HepG2 (cell line): Measurements from ENCODE around the gene ZNF853. TPM values are rescaled to one million over a fixed set of nuclear protein-coding genes. Genes with fewer than 3 reads are reported as not detected.

Source experiments
- ATAC-seq: fragments of 200-7000 bp; cut with Tn5 transposase; 3 replicates; pipeline ENCODE4 v1.9.1; 2020; ENCODE audit warnings: mild to moderate bottlenecking, moderate library complexity
- BruUV-seq: library from RNA; stranded (reverse); fragments of 400-500 nt; replicated peaks from 2 replicates; lab custom pipeline; 2021; lab: Mats Ljungman, UMichigan
- CTCF ChIA-PET: fragments of 300-600 bp; formaldehyde crosslinking; extraction: SDS; loops from one replicate; lab custom pipeline; 2021; ENCODE audit warnings: low total read pairs, inconsistent platforms, low intra/inter-chr PET ratio; lab: Yijun Ruan, JAX
- POLR2A ChIA-PET: fragments of 350-600 bp; sonication (Branson Sonifier 250); formaldehyde crosslinking; loops from one replicate; lab custom pipeline; 2020; ENCODE audit warnings: antibody characterized with exemption, inconsistent platforms; lab: Yijun Ruan, JAX
- DNase-seq: peaks from one replicate; pipeline ENCODE4 v3.0.0-alpha.2; 2015; ENCODE audit warnings: low spot score
- FAIRE-seq: peaks from 3 replicates; lab custom pipeline; 2011; peaks lifted over from hg19 to GRCh38; lab: Jason Lieb, UNC
- H2AFZ ChIP-seq: one replicate; pipeline ENCODE4 v1.6.1; 2011; ENCODE audit warnings: low read length, inconsistent platforms
- H3K27ac ChIP-seq: fragments of 300-600 bp; 3 replicates; pipeline ENCODE4 v1.8.0; 2011; ENCODE audit warnings: mixed run types, mild to moderate bottlenecking, mixed read lengths, low read length, inconsistent platforms; ENCODE audit not compliant: insufficient read depth; ENCODE audit errors: extremely low read length
- H3K27me3 ChIP-seq, 2 experiments: fragments of 200-600 bp in 1 of 2; 2 replicates in 1 of 2; 3 replicates in 1 of 2; pipeline versions ENCODE4 v1.6.0 to v1.8.0; 2011; ENCODE audit warnings: low read length in 2 of 2, mild to moderate bottlenecking in 2 of 2, moderate library complexity in 2 of 2, inconsistent platforms in 1 of 2; ENCODE audit not compliant: insufficient read depth in 2 of 2, control insufficient read depth in 1 of 2
- H3K36me3 ChIP-seq, 2 experiments: fragments of 200-600 bp in 1 of 2; replicated peaks in 1 of 2; 2 replicates in 1 of 2; 3 replicates in 1 of 2; pipeline versions ENCODE4 v1.5.1 to v1.8.0; 2011; ENCODE audit warnings: low read length in 2 of 2, inconsistent platforms in 1 of 2; ENCODE audit not compliant: insufficient read depth in 2 of 2, control insufficient read depth in 1 of 2
- H3K4me1 ChIP-seq: 2 replicates; pipeline ENCODE4 v1.5.1; 2012; ENCODE audit warnings: low read length, inconsistent platforms; ENCODE audit not compliant: insufficient read depth
- H3K4me2 ChIP-seq: 2 replicates; pipeline ENCODE4 v1.6.0; 2011; ENCODE audit warnings: low read depth, low read length, inconsistent platforms
- H3K4me3 ChIP-seq, 3 experiments: fragments of 200-600 bp in 1 of 3; sonication (generic), shearing (Covaris generic) in 1 of 3; replicated peaks in 1 of 3; 2 replicates each; pipeline ENCODE4 v1.5.1; 2011 to 2016; ENCODE audit warnings: low read length in 3 of 3, inconsistent platforms in 2 of 3, low read depth in 2 of 3, mild to moderate bottlenecking in 2 of 3, control low read depth in 1 of 3, mixed read lengths in 1 of 3; ENCODE audit not compliant: insufficient read depth in 1 of 3
- H3K79me2 ChIP-seq: one replicate; pipeline ENCODE4 v1.6.1; 2011; ENCODE audit warnings: low read length, inconsistent platforms; ENCODE audit not compliant: insufficient read depth
- H3K9ac ChIP-seq: 2 replicates; pipeline ENCODE4 v1.6.0; 2011; ENCODE audit warnings: mild to moderate bottlenecking, low read depth, low read length, inconsistent platforms; ENCODE audit not compliant: insufficient read depth
- H3K9me3 ChIP-seq: 2 replicates; pipeline ENCODE4 v1.5.1; 2012; ENCODE audit warnings: mild to moderate bottlenecking, low read length
- H4K20me1 ChIP-seq: 2 replicates; pipeline ENCODE4 v1.6.0; 2011; ENCODE audit warnings: inconsistent platforms, mild to moderate bottlenecking, low read length, moderate library complexity; ENCODE audit not compliant: insufficient read depth
- CC2D1A ChIP-seq: sonication (generic); formaldehyde crosslinking; IDR thresholded peaks from 2 replicates; pipeline ENCODE4 v1.8.1; 2023; ENCODE audit warnings: mild to moderate bottlenecking, missing genetic modification reagents
- NFIC ChIP-seq: IDR thresholded peaks from 2 replicates; pipeline ENCODE4 v1.6.1; 2012; ENCODE audit warnings: mild to moderate bottlenecking, low read length, inconsistent platforms
- SIN3B ChIP-seq: fragments of 150-350 bp; IDR thresholded peaks from 2 replicates; pipeline ENCODE4 v1.6.1; 2014; ENCODE audit warnings: low read length
- ZBTB33 ChIP-seq: sonication (generic); formaldehyde crosslinking; IDR thresholded peaks from 2 replicates; pipeline ENCODE4 v1.4.0; 2020; ENCODE audit warnings: missing genetic modification reagents
- ZNF276 ChIP-seq: sonication (generic); formaldehyde crosslinking; IDR thresholded peaks from 2 replicates; pipeline ENCODE4 v1.4.0; 2020; ENCODE audit warnings: mild to moderate bottlenecking, low read depth, missing genetic modification reagents
- WGBS: methylation state at CpG from one replicate; pipeline ENCODE4 v1.1.6; 2017; ENCODE audit warnings: low lambda C conversion rate; 5-methylcytosine and 5-hydroxymethylcytosine counted together
- in situ Hi-C: cut with HindIII; loops from 2 replicates; pipeline ENCODE4 v1.10.0; 2017; ENCODE audit warnings: low pct_unique_long_range_greater_than_20kb; ENCODE audit not compliant: extremely low pct_ligation_motif_present
- intact Hi-C: fragments of 100-400 bp; cut with micrococcal nuclease; formaldehyde crosslinking; loops from one replicate; pipeline ENCODE4 v1.10.0; 2022; ENCODE audit not compliant: unreplicated experiment
- polyA plus RNA-seq, 8 experiments: library from polyadenylated mRNA; depleted of rRNA in 3 of 8; stranded (reverse) in 7 of 8; unstranded in 1 of 8; fragments of >200 nt; fragmentation: Illumina TruSeq in 4 of 8; extraction: Trizol in 4 of 8; gene quantifications; 2 replicates each; pipeline versions ENCODE4 v1.2.1 to v1.2.3, GENCODE V29; 2011 to 2016; ENCODE audit warnings: low read depth in 4 of 8, missing spikeins in 1 of 8, mixed read lengths in 1 of 8; ENCODE audit not compliant: insufficient read depth in 1 of 8
- total RNA-seq, 5 experiments: library from RNA; depleted of rRNA; stranded (reverse); fragments of >200 nt; fragmentation: Illumina TruSeq; extraction: Trizol; gene quantifications; 2 replicates each; pipeline ENCODE4 v1.2.3, GENCODE V29; 2016; ENCODE audit warnings: low read depth in 1 of 5

ZNF853 gene
- total and polyA plus RNA-seq, 2 of the 13 experiments (the other 11 are each of a cell fraction or from before 2014, with no cell fraction given), result 2.1 to 6.2 TPM

GRCh38 chr7:6642239-6642839, 26.9 kb downstream of the ZNF853 start:
- BruUV-seq, result no TSS peak
- in situ Hi-C loops, result no loop called here

More at GRCh38 chr7:6642239-6642839, 26.9 kb downstream of the ZNF853 start:
- no peak overlapping the region for H3K4me3 ChIP-seq
- 97% methylated on average over 24 of the region's 24 CpGs for WGBS
- H4K20me1 ChIP-seq, result no peaks in the 10 kb centered on the region
- H3K4me2 ChIP-seq, result no peak overlapping the region
- ATAC-seq (no peak), DNase-seq (no peak), FAIRE-seq (no peak)
- H3K79me2 ChIP-seq, result peaks cover 13% of the 10 kb centered on the region
- no peak overlapping the region for H3K9ac ChIP-seq
- H3K36me3 ChIP-seq, result peaks cover 19 to 46% of the 10 kb centered on the region in 2 experiments; a peak in 4 of 5 replicates
- intact Hi-C loops, result no loop called here
- no peaks in the 10 kb centered on the region for H3K9me3 ChIP-seq
- peak; percentile 37; the same call in 1 of the 2 replicates for TF ChIP-seq ZBTB33
- no peak for TF ChIP-seq CC2D1A (CRISPR knock-in tag)
- no peak for TF ChIP-seq NFIC
- no peak for TF ChIP-seq SIN3B
- no peak for TF ChIP-seq ZNF276 (CRISPR knock-in tag)
- H2AFZ ChIP-seq, result no peak overlapping the region
- ChIA-PET CTCF (no interaction called here), POLR2A (no interaction called here)
- H3K27ac ChIP-seq, result no peak overlapping the region
- no peaks in the 10 kb centered on the region for H3K27me3 ChIP-seq
- H3K4me1 ChIP-seq, result peaks cover 24% of the 10 kb centered on the region
